ENCODE data around the gene MALRD1.

- TF ChIP-seq CTCF (IDR thresholded peaks at IDR 0.05) (no peak), POLR2A (IDR thresholded peaks at IDR 0.05) (no peak)
Measured at GRCh38 chr10:19605806-19606205, 557.2 kb downstream of the MALRD1 start.
